Suprapubic skin (tissue), 4 donors: ENCODE data around the gene LMLN.

Source experiments
- POLR2A ChIP-seq, 2 donors: fragments of 450-650 bp; IDR thresholded peaks; one replicate each; pipeline ENCODE4 v1.6.1; 2017; ENCODE audit warnings: antibody characterized with exemption in 2 of 2, mild to moderate bottlenecking in 2 of 2, moderate library complexity in 2 of 2
- POLR2AphosphoS5 ChIP-seq, 3 donors: sonication (generic); formaldehyde crosslinking; IDR thresholded peaks; one replicate each; pipeline ENCODE4 v1.6.1; 2017; ENCODE audit warnings: antibody characterized with exemption in 3 of 3

- TF ChIP-seq POLR2AphosphoS5 (IDR thresholded peaks at IDR 0.05) (no peak), POLR2A (IDR thresholded peaks at IDR 0.05) (no peak)
Observed at GRCh38 chr3:198076722-198077308, 116.8 kb downstream of the LMLN start.
